ENCODE results near the gene CAPN9. TPM values are rescaled to one million over a fixed set of nuclear protein-coding genes. Genes with fewer than 3 reads are reported as not detected.

CAPN9 gene
- total RNA-seq, 1 donor from 2014 or later: 0.19 TPM

DNA sequence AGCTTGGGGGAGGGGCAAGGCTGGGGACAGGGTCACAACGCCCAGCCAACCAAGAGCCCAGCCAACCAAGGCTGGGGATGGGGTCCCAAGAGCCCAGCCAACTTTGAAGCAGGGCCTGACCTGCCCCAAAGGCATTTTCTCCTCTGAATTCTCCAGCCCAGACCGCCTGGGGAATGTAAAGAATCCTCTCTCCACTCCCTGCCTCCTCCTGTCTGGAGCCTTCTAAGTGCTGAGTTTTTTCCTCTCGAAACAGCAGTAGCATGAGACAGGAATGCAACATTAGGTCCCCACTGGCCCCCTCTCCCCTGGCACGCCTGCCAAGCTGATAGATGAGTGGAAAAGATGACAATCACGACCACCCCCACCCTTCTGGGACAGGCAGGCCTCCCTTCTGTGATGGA lies 104.1 kb downstream of the CAPN9 start:
- Histone ChIP-seq H3K27ac (no peak overlapping the region), H3K27me3 (no peaks in the 10 kb centered on the region), H3K79me2 (ENCODE audit: low read depth) (peaks cover 13% of the 10 kb centered on the region), H3K4me2 (peak overlapping the region; percentile 33), H2AFZ (replicated peaks) (no peak overlapping the region), H3K4me3 (no peak overlapping the region), H4K20me1 (ENCODE audit: low read depth) (peaks cover 30% of the 10 kb centered on the region), H3K9me3 (ENCODE audit: low read depth) (no peaks in the 10 kb centered on the region), H3K4me1 (peaks cover 28% of the 10 kb centered on the region), H3K36me3 (peaks cover 3% of the 10 kb centered on the region), H3F3A (ENCODE audit: low read depth) (no peaks in the 10 kb centered on the region), H3K9ac (no peak overlapping the region)
- Mint-ChIP-seq H3K9me3 (peaks cover 3% of the 10 kb centered on the region), H3K27ac (peak overlapping the region; percentile 63), H3K27me3 (ENCODE audit: insufficient read depth, low read depth) (peaks cover 5% of the 10 kb centered on the region), H3K36me3 (peaks cover 49% of the 10 kb centered on the region), H3K4me1 (peaks cover 30% of the 10 kb centered on the region), H3K4me3 (no peak overlapping the region)
- TF ChIP-seq EZH2phosphoT487 (IDR thresholded peaks at IDR 0.05) (no peak), EZH2 (IDR thresholded peaks at IDR 0.05) (no peak), CTCF (IDR thresholded peaks at IDR 0.05) (no peak)
- DNase-seq (ENCODE audit: low spot score): peak; percentile 58

Small RNA genes within 50 kb of the gene (small RNA-seq; reads per million reads assigned to genes)
- gene RNA5SP79: not detected

Other genes starting within 250 kb of the CAPN9 start
- 33.5 and 38.9 TPM in 2 replicates for gene COG2, start 104.9 kb upstream of the CAPN9 start, total RNA-seq (ENCODE audit: low replicate concordance)
- 0.15 and 0.80 TPM in 2 replicates for gene AGT, start 33.3 kb upstream of the CAPN9 start, total RNA-seq (ENCODE audit: low replicate concordance)
- 48.5 and 66.7 TPM in 2 replicates for gene C1orf198, start 121.1 kb downstream of the CAPN9 start, total RNA-seq (ENCODE audit: low replicate concordance)
- gene TTC13, start 231.5 kb downstream of the CAPN9 start, total RNA-seq (ENCODE audit: low replicate concordance): 20.8 and 23.0 TPM in 2 replicates
- 18.4 and 23.3 TPM in 2 replicates for gene ARV1, start 231.7 kb downstream of the CAPN9 start, total RNA-seq (ENCODE audit: low replicate concordance)

All from neural progenitor cell (in vitro differentiated cells).